ENCODE data around the gene RNPS1.

GRCh38 chr16:2237102-2237482 lies 30.8 kb downstream of the RNPS1 start:
- TF ChIP-seq CTCF (IDR thresholded peaks at IDR 0.05; ENCODE audit: low read length), result no peak
- TF ChIP-seq EZH2 (optimal IDR thresholded peaks at IDR 0.05; ENCODE audit: low read depth, low read length), result no peak

Data from MM.1S (cell line).